ENCODE results near the gene PLA2G12B. TPM values are rescaled to one million over a fixed set of nuclear protein-coding genes. Genes with fewer than 3 reads are reported as not detected.

The PLA2G12B gene
- total RNA-seq, 1 donor from 2014 or later, result not detected

DNA sequence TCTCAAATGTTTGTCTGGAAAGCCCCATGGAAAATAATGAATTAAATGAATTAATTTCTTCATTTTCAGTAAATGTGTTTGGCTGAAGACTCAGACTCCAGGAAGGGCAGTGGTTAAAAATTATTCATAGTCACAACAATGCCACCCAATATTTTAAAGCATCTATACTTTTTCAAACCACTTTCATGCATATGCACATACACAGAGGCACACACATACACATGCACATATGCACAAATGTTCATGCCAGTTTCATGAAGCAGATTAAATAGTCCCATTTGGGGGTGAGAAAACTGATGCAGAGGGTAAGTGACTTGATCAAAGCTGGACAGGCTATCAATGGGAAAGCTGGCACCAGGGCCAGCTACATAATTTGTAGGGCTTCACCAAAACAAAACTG lies 1.4 kb upstream of the PLA2G12B start:
- Mint-ChIP-seq H3K27ac (ENCODE audit: unreplicated experiment) (no peak overlapping the region), H3K9me3 (ENCODE audit: unreplicated experiment) (no peaks in the 10 kb centered on the region), H3K27me3 (ENCODE audit: unreplicated experiment) (no peaks in the 10 kb centered on the region), H3K4me1 (ENCODE audit: unreplicated experiment) (peaks cover 7% of the 10 kb centered on the region), H3K4me3 (ENCODE audit: unreplicated experiment) (no peak overlapping the region), H3K36me3 (ENCODE audit: low read depth, unreplicated experiment) (no peaks in the 10 kb centered on the region)
- TF ChIP-seq, protein P1, sequence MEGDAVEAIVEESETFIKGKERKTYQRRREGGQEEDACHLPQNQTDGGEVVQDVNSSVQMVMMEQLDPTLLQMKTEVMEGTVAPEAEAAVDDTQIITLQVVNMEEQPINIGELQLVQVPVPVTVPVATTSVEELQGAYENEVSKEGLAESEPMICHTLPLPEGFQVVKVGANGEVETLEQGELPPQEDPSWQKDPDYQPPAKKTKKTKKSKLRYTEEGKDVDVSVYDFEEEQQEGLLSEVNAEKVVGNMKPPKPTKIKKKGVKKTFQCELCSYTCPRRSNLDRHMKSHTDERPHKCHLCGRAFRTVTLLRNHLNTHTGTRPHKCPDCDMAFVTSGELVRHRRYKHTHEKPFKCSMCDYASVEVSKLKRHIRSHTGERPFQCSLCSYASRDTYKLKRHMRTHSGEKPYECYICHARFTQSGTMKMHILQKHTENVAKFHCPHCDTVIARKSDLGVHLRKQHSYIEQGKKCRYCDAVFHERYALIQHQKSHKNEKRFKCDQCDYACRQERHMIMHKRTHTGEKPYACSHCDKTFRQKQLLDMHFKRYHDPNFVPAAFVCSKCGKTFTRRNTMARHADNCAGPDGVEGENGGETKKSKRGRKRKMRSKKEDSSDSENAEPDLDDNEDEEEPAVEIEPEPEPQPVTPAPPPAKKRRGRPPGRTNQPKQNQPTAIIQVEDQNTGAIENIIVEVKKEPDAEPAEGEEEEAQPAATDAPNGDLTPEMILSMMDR (IDR thresholded peaks at IDR 0.05; ENCODE audit: unreplicated experiment), result no peak
- DNase-seq (ENCODE audit: low spot score), result no peak

DNA sequence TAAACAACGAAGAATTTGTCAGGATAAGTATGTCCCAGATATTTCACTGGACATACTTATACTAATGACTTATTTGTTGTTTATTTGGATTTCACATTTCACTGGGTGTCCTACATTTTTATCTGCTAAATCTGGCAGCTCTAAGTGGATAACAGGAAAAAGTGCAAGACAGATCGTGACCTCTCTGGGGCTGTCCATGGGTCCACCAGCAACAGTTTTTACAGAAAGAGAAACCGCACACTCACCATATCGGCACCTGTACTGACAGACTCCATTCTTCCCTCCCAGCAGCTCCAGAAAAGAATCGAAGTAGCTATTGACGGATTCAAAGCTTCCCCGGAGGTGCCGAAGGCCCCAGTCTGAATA lies 393 bp downstream of the PLA2G12B start:
- TF ChIP-seq, protein P1 (IDR thresholded peaks at IDR 0.05; ENCODE audit: unreplicated experiment), result no peak
- H3K9me3 Mint-ChIP-seq (ENCODE audit: unreplicated experiment), result no peaks in the 10 kb centered on the region
- H3K36me3 Mint-ChIP-seq (ENCODE audit: low read depth, unreplicated experiment), result no peaks in the 10 kb centered on the region
- DNase-seq (ENCODE audit: low spot score), result no peak
- no peak overlapping the region for H3K27ac Mint-ChIP-seq (ENCODE audit: unreplicated experiment)
- H3K4me3 Mint-ChIP-seq (ENCODE audit: unreplicated experiment), result no peak overlapping the region
- no peaks in the 10 kb centered on the region for H3K27me3 Mint-ChIP-seq (ENCODE audit: unreplicated experiment)
- H3K4me1 Mint-ChIP-seq (ENCODE audit: unreplicated experiment), result peaks cover 7% of the 10 kb centered on the region

- Mint-ChIP-seq H3K9me3 (ENCODE audit: unreplicated experiment) (no peaks in the 10 kb centered on the region), H3K4me3 (ENCODE audit: unreplicated experiment) (no peak overlapping the region), H3K36me3 (ENCODE audit: low read depth, unreplicated experiment) (no peaks in the 10 kb centered on the region), H3K27ac (ENCODE audit: unreplicated experiment) (no peak overlapping the region), H3K27me3 (ENCODE audit: unreplicated experiment) (no peaks in the 10 kb centered on the region), H3K4me1 (ENCODE audit: unreplicated experiment) (peaks cover 7% of the 10 kb centered on the region)
- peak; percentile 8 for DNase-seq (ENCODE audit: low spot score)
- TF ChIP-seq, protein P1 (IDR thresholded peaks at IDR 0.05; ENCODE audit: unreplicated experiment), result no peak
These were observed 919 bp downstream of the PLA2G12B start for GRCh38 chr10:72953687-72954086.

DNA sequence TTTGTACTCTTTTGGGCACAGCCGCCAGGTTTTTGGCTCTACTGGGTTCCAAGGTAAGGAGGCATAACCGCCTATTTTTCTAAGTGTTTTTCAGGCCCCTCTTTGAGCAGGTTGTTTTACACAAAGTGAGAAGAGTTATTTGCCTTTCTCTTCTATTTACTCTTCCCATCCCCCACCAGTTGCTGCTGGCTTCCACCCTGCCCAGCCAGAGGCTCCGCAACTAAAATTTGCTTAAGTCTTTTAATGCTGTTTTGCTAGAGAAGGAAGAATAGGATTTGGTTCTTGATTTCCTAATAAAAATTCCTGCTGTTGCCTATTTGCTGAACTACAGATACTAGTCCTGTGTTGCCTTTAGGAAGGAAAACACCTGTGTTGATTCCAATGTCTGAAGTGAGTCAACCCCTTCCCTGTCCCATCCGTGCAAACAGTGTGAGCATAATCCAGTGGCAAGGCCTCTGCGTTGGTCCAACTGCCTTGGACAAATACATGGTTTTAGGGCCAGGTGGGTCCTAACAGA lies 1.9 kb downstream of the PLA2G12B start:
- no peaks in the 10 kb centered on the region for H3K27me3 Mint-ChIP-seq (ENCODE audit: unreplicated experiment)
- no peak overlapping the region for H3K27ac Mint-ChIP-seq (ENCODE audit: unreplicated experiment)
- H3K9me3 Mint-ChIP-seq (ENCODE audit: unreplicated experiment), result no peaks in the 10 kb centered on the region
- peaks cover 7% of the 10 kb centered on the region for H3K4me1 Mint-ChIP-seq (ENCODE audit: unreplicated experiment)
- TF ChIP-seq, protein P1 (IDR thresholded peaks at IDR 0.05; ENCODE audit: unreplicated experiment), result no peak
- no peaks in the 10 kb centered on the region for H3K36me3 Mint-ChIP-seq (ENCODE audit: low read depth, unreplicated experiment)
- no peak overlapping the region for H3K4me3 Mint-ChIP-seq (ENCODE audit: unreplicated experiment)
- no peak for DNase-seq (ENCODE audit: low spot score)

GRCh38 chr10:72952189-72952588 lies 2.4 kb downstream of the PLA2G12B start:
- peaks cover 7% of the 10 kb centered on the region for H3K4me1 Mint-ChIP-seq (ENCODE audit: unreplicated experiment)
- no peak overlapping the region for H3K27ac Mint-ChIP-seq (ENCODE audit: unreplicated experiment)
- DNase-seq (ENCODE audit: low spot score), result no peak
- H3K4me3 Mint-ChIP-seq (ENCODE audit: unreplicated experiment), result no peak overlapping the region
- no peaks in the 10 kb centered on the region for H3K9me3 Mint-ChIP-seq (ENCODE audit: unreplicated experiment)
- H3K36me3 Mint-ChIP-seq (ENCODE audit: low read depth, unreplicated experiment), result no peaks in the 10 kb centered on the region
- TF ChIP-seq, protein P1 (IDR thresholded peaks at IDR 0.05; ENCODE audit: unreplicated experiment), result no peak
- H3K27me3 Mint-ChIP-seq (ENCODE audit: unreplicated experiment), result no peaks in the 10 kb centered on the region
